HG03571 (cell line): ENCODE results near the gene FADS3.

Experiments used
- ATAC-seq: cut with Tn5 transposase; IDR thresholded peaks from one replicate; pipeline ENCODE4 v1.9.1; 2021; ENCODE audit not compliant: unreplicated experiment

The FADS3 gene, protein sequence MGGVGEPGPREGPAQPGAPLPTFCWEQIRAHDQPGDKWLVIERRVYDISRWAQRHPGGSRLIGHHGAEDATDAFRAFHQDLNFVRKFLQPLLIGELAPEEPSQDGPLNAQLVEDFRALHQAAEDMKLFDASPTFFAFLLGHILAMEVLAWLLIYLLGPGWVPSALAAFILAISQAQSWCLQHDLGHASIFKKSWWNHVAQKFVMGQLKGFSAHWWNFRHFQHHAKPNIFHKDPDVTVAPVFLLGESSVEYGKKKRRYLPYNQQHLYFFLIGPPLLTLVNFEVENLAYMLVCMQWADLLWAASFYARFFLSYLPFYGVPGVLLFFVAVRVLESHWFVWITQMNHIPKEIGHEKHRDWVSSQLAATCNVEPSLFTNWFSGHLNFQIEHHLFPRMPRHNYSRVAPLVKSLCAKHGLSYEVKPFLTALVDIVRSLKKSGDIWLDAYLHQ

DNA sequence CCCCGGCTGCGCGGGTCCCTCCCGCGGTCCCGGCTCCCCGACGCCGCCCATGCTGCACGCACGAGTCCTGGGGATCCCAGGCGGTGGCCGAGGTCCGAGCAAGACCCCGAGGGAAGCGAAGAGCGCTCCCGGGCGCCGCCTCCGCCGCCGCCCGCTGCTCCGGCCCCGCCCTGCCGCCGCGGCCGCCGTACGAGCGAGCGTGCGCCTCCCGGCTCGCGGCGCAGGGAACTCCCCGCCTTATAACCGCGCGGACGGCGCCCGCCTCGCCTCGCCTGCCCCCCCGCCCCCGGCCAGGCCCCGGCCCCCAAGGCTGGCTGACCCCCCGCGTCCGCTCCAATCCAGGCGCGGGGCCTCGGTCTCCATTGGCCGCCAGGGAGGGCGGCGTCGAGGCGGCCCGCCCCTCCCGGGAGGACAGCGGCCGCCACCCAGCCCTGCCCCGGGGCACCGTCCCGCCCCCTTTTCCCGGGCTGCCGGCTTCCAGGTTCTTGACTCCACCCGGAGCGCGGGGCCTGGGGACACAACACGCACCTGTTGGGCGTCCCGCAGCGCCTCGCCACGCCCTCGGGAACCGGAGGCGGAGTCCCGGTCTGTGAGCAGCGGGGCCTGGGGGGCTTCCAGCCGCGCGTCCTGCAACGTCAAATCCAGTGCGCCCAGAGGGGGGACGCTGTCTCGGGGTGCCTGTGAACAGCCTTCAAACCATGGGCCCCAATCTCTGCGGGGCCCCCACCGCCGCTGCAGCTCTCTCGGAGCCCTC, at the start of gene FADS3:
Gene FADS3, minus strand, starts transcription at position 215 of the 754 bp plus-strand sequence. Its CDS starts 164 bp downstream, at position 51.
- peak; percentile 58 for ATAC-seq

DNA sequence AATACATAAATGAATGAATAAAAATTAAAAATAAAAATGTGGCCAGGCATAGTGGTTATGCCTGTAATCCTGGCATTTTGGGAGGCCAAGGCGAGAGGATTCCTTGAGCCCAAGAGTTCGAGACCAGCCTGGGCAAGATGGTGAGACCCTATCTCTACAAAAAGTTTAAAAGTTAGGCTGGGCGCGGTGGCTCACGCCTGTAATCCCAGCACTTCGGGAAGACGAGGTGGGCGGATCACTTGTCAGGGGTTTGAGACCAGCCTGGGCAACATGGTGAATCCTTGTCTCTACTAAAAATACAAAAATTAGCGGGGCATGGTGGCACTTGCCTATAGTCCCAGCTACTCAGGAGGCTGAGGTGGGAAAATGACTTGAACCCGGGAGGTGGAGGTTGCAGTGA, 49.1 kb upstream of the FADS3 start:
- ATAC-seq = no peak

DNA sequence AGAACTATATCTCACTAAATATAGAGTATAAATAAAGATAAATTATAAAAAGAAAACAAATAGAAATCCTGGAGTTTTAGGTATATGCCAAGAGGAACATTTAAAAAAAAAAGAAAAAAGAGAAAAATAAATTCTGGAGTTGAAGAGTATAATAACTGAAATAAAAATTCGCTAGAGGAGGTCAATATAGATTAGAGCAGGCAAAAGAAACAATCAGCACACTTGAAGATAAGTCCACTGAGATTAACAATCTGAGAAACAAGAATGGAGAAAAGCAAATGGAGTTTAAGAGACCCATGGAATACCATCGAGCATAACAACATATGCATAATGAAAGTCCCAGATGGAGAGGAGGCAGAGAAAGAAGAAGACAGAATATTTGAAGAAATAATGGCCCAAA, 44.5 kb upstream of the FADS3 start:
- no peak for ATAC-seq

DNA sequence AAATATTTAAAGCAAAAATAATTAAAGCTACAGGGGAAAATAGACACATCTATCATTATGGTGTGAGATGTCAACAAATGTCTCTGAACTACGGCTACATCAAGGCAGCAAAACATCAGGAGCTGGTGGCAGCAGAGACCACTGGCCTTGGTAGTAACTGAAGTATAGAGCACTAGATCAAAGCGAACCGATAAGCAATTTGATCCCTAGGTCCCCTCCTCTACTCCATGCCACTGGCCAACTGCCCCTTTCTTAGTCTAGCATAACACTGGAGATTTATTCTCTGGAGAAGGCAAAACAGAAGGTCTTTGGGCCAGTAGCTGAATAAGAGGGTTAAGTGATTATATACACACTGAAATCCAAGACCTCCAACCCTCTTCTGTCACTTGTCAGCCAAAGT, 39.6 kb upstream of the FADS3 start:
- ATAC-seq = no peak

DNA sequence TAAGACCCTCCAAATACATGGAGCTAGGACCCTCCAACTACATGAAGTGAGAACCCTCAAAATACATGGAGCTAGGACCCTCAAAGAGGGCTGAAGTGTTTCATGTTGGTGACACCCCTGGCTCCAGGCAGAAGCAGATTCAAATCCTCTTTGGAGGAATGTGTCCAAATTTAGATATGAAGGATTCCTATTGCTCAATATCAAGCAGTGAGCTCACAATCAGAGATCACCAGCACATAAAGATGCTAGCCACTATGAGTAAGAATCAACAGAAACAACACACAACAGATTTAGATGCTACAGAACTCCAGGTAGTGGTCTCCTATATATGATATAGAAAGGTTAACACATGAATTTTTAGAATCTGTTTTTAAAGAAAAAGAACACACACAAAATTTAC, 37.3 kb upstream of the FADS3 start:
- ATAC-seq = no peak

DNA sequence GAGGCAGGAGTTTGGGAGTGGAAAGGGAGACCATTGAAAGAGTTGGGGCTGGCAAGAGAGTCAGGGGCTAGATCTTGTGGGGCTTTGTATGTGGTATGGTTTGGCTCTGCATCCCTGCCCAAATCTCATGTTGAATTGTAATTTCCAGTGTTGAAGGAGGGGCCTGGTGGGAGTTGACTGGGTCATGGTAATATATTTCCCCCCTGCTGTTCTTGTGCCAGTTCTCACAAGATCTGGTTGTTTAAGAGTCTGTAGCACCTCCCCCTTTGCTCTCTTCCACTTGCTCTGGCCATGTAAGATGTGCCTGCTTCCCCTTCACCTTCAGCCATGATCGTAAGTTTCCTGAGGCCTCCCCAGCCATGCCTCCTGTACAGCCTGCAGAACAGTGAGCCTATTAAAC, 36.2 kb upstream of the FADS3 start:
- ATAC-seq = no peak

DNA sequence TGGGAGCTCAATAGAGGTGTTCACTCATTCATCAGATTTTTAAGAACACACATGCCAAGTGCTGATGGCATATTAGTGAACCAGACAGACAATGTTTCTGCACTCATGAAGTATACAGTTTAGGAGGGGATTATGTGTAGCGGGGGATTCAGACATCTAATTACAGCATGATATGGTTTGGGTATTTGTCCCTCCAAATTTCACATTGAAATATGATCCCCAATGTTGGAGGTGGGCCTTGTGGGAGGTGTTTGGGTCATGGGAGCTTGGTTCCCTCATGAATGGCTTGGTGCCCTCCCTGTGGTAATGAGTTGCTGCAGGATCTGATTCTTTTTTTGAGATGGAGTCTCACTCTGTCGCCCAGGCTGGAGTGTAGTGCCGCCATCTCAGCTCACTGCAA, 34.9 kb upstream of the FADS3 start:
- no peak for ATAC-seq

DNA sequence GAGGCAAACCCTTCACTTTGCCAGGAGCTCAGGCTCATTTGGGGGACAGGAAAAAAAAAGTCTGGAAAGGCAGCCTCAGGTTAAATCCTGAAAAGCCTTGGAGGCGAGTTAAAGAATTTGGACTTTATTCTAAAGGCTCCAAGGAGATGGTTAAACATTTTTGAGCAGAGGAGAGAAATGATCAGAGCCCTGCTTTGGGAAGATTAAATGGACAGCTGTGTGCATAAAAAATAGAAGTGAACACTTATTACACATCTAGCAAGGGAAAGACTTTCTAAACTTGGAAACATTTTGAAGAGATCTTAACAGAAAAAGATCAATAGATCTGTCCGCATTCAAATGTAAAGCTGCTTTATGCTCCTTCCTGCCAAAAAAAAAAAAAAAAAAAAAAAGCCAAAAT, 34.4 kb upstream of the FADS3 start:
- ATAC-seq = no peak

DNA sequence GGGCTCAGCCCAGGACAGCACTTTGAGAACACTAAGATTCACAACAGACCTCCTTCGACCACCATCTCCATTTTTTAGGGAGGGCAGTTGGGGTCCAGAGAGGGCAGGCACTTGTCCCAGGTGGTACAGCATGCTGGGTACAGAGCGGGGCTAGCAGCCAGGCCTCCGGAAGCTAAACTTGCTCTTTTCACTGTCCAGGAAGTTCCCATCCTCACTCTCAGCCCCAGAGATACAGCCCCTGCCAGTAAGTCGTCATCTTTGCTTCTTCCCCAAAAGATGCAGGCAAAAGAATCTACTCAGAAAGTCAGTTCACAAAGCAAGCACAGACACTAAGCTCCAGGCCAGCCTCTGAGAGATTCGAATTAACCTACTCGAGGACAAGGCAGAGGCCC, 32.7 kb upstream of the FADS3 start:
- ATAC-seq = no peak

DNA sequence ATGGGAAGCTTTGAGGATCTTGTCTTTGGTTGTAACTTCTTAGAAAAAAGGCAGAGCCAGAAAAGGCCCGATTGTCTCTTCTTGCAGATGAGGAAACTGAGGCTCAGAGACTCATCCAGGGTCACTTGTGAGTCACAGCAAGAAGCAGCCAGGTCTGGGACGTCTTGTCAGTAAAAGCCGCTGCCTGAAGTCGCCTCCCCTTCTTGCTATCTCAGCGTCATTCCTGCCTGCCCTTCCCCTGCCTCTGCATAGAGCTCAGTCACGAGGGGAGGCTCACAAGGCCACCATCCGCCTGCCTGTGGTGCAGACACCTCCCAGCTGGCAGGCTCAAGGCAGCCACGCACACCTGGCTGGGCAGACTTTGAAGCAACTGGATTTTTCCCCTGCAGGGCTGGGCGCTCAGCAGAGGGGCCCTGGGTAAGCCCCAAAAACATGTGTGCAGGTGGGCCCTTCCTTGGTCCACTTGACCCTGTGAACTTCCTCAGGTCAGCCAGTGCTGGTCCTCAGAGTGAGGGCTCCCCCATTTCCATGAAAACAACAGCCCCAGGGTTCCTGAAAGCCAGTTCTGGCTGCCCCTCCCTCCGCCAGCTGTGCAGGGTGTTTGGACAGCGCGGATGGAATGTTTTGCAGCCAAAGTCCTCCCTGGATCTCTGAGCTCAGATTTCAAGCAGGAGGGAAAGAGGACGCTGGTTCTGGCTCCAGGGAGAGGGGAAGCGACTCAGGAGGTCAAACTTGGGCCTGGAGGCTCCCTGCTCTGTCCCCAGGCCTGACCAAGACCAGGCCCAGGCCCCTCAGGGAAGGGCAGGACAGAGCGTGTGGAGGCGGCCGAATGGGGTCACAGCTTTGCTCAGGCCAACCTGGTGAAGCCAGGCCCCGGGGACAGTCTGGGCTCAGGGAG, 32.1 kb upstream of the FADS3 start:
- ATAC-seq = no peak

DNA sequence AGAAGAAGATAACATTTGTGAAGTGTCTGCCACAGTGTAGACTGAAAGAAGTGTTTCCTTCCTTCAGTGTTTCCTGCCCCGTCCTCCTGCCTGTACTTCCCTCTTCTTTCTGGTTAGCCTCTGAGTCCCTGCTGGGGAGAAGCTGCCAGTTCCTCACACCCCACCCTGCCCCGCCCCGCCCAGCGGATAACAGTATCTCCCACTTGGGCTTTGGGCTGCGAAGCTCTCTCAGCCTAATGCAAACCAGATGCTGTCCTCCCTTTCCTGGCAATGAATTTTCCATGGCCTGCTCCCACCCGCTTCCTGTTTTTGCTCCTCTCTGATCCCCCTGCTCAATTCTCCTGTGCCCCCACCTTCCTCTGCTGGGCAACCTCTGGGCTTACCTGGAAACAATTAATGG, 31.2 kb upstream of the FADS3 start:
- no peak for ATAC-seq

DNA sequence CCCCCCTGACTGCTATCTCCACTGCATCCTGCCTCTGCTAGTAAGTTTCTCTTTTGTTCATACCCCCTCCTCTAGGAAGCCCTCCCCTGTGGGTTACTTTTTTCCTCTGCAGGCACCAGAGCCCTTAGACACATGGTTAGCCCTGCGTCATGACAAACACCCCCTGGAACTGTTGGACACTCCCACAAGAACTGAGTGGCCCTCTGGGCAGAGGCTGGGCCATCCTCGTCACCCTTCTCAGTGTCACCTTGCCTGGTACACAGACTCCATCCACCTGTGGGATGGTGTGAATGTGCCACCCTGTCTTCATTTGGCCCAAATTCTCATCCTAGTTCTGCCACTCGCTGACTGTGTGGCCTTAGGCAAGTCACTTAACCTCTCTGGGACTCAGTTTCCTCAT, 30.1 kb upstream of the FADS3 start:
- no peak for ATAC-seq

DNA sequence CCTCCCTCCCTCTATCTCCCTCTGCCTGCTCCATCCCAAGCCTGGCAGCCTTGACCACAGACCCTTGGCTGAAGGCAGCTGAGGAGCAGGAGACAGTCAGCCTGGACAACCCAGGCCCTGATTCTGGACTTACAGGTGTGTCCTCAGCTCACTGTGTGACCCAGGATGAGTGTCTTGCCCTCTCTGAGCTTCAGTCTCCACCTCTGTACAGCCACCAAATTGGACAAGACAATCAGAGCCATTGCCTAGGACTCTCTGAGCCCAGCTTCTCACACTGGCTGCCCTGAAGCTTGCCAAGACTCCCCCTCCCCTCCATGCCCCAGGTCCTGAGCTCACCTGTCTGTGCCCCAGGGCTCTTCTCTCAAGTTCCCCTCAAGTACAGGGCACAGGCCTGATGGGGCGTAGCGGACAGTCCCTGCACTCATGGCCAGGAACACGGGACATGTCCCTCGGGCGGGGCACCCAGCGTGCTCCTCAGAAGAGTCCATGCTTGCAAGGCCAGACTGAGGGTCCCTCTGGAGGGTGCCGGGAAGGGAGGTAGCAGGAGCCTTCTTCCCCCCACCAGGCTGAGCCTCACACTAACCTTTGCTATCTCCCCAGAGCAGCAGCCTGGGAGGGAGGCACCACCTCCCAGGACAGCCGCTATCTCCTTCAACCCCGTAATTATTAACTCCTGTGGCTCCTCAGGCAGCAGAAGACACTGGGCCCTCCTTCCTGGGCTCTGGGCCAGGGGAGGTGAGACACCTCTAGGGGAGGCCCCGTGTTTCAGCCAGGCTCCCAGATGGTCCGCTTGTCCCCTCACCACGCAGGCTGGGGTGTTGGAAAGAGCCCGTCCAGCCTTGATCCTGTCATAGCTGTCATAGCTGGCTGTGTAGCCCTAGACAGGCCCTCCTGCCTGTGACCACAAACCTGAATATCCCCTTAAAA, 28.6 kb upstream of the FADS3 start:
- no peak for ATAC-seq

DNA sequence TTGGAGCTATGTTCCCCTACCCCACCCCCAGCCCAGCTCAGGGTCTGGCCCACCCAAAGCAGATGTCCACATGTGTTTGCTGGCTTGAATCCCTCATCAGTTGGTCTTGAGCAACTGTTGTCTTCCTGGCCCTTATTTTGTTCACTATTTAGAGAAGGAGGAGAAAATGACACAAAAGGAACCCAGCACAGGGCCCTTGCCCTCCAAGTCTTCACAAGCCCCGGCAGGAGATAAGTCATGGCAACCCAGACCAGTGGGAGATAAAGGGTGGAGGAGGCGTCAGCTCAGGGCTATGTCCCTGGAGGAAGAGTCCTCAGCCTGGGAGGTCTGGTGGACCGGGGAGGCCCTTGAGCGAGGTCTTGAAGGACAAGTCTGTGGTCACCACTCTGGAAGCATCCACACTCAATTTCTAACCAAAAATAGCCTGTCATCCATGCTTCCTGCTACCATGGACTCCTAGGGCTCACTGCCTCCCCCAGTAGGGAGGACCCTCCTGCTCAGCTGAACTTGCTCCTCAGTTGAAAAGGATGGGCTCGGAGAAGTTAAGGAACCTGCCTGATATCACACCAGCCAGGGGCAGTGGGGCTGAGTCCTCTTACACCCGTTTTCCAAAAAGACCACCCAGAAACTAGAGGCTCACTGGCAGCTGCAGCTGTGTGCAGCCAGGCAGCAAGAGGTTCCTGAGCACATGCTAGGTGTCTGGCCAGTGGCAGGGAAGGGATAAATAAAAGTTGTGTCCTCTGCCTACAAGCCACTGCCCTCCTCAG, 27.8 kb upstream of the FADS3 start:
- ATAC-seq = no peak

DNA sequence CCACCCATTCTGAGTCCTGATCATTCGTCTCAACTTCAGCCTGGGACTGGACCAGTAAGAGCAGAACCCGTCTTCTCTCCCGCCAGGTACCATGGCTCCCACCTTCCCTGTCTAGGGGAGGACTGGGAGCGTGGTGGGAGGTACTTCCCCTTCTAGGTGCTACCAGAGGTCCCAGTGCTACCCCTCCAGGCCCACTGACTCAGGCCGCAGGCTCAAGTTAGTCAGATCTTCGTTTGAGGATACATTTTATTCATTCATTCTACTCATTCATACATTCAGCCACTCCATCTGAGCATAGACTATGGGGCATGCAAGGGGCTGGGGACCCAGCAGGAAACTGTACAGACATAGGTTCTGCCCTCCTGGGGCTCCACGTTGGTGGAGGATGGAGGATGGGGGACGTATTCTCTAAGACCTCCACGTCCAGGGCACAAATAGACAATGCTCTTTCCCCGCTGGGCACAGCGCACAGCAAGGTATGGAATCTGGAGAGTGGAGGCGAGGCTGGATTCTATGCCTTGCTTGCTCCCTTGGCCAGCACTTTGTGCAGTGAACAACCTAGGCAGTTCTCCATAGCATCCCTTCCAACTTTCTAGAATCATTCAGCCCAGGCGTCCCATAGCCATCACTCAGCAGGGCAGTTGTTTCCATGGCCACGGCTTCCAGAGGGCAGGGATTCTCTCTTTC, 27.0 kb upstream of the FADS3 start:
- ATAC-seq = no peak

DNA sequence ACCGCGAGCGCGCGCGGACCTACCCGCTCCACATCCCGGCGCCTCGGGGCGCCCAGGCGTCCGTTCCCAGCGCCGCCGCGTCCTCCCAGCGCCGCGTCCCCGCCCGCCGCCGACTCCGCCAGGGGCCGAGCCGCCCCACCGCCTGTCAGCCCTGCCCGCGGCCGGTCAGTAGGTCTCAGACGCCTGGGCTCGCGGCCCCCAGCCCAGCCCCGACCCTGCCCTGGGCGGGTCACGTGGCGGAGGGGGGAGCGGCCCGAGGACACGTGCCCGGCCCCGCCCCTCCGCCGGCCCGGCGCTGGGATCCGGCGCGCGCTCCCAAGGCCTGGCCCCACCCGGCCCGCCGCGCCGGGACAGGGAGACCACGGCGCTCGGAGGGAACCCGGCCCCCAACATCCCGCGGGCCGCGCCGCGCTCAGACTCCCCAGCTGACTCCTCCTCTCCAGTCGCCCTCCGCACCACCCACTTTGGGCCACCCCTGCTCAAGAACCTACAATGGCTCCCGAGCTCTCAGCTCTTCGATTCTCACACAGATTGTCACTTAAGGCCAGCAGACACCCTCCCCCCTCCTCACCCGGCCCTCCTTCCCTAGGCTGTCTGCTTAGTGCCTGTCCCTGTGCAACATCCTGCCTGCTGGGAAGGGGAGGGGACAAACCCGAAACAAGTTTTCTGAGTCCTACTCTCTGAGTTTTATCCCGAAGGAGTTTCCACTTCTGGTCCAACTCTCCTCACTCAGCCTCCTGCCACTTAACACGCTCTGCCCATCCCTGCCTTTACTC, 26.2 kb upstream of the FADS3 start, which contains the start of gene RAB3IL1:
Gene RAB3IL1, minus strand, starts transcription at position 233 of the 776 bp plus-strand sequence. Its CDS starts 199 bp downstream, at position 34.
- no peak for ATAC-seq

DNA sequence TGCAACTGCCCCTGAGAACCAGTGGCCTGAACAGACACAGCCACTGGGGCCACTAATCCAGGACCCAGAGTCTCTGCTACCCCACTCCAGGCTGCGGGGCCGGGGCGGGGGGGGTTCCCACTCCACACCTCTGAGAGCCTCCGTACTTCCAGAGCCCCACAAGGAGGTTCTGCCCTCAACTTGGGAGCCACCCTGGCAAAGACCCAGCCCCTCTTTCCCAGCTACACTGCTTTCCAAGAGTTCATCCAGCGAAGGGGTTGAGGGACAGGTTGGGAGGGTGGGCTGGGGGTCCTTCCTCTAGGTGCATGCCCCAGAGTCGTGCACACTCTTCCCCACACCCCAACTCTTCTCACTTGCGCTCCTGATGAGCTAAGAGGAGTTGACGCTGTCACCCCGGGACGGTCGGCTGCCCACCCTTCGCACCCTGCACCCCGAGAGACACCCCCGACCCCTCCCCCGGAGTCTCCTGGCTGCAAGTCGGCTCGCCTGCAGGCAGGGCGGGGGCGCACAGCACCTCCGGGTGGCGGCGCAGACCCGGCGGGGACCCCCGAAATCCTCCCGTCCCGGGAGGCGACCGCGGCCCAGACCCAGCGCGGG, 25.5 kb upstream of the FADS3 start:
- no peak for ATAC-seq
